Measurements from ENCODE around the gene RBCK1.

DNA sequence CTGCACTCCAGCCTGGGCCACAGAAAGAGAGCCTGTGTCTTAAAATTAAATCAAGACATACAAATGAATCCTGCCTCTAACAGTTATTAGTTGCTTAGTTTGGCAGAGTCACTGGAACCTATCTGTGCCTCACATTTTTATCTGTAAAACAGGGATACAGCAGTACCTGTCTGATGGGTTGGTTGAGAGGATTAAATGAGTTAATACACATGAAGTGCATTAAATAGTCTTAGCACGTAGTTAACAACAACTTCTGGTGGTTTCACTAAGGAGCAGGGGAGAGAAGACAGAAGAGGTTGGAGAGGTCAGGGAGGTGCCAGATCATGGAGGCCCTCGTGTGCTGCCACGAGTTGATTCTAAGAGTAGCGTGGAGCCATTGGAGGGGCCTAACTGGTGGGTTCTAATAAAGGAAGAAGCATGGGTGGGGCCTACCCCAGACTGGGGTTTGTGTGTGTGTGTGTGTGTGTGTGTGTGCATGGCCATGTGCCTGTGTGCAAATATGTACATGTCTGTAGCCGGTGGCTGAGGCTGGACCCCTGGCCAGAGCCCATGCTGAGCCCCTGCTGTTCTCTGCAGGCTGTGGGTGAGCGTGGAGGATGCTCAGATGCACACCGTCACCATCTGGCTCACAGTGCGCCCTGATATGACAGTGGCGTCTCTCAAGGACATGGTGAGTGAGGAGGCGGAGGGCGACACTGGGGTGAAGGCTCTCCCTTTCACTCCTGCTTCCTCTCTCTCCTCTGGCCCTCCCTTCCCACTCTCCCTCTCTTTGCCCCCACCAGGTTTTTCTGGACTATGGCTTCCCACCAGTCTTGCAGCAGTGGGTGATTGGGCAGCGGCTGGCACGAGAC, 9.1 kb downstream of the RBCK1 start:
- TF ChIP-seq EZH2phosphoT487 (IDR thresholded peaks at IDR 0.05; ENCODE audit: insufficient read depth, low read depth) (no peak), EZH2 (IDR thresholded peaks at IDR 0.05; ENCODE audit: insufficient read depth, poor library complexity, severe bottlenecking) (no peak)

Data from GM23248 (cell line).